Measurements from ENCODE around the gene TM9SF4. TPM values are rescaled to one million over a fixed set of nuclear protein-coding genes. Genes with fewer than 3 reads are reported as not detected.

The TM9SF4 gene
- total RNA-seq, 1 experiment from 2014 or later: 67.8 TPM

DNA sequence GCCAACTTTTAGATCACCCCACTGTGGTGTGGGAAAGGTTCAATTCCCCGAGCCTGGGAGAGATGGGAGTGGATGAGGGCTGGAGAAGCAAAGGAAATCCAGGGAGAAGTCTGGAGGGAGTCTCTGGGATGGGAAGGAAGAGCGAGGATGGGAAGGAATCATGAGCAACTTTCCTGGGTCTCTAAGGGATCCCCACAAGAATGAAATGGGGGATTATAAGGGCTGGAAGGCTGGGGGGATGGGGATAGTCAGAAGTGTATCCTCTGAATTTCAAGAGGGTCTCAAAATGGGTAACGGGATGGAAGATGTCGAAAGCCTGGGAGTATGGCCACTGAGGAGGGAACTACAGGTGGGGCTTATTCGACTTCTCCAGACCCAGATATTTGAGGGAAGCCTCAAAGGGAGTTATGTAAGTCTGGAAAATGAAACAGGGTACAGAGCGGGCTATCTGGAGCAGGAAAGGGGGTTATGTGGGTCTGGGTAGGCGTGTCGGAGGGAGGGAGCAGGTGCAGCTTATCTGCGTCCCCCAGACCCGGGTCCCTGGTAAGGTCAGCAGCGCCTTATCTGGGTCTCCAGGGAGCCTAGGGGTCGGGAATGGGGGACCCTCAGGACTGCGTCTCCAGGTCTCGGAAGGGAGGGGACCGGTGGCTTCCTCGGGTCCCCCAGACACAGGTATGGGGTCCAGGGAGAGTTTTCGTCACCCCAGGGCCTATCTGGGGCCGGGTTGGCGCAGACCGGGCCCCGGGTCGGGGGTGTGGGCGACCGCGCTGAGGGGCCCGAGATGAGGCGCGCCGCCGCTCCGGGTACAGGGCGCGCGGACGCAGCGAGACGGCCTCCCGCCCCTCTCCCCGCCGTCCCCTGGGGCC lies 97.5 kb downstream of the TM9SF4 start:
- no peak for DNase-seq
- Histone ChIP-seq H3K4me1 (replicated peaks; ENCODE audit: insufficient read depth) (peaks cover 41% of the 10 kb centered on the region), H3K4me2 (peak overlapping the region; percentile 99), H2AFZ (peak overlapping the region; percentile 94), H4K20me1 (ENCODE audit: insufficient read depth) (peaks cover 25% of the 10 kb centered on the region), H3F3A (ENCODE audit: insufficient read depth, low read depth) (peaks cover 15% of the 10 kb centered on the region; the same call in 1 of the 2 replicates), H3K27me3 (ENCODE audit: insufficient read depth, low read depth) (no peaks in the 10 kb centered on the region), H3K9me2 (ENCODE audit: insufficient read depth) (no peaks in the 10 kb centered on the region), H3K27ac (peak overlapping the region; percentile 35; the same call in 1 of the 2 replicates), H3K36me3 (ENCODE audit: low read depth) (peaks cover 7% of the 10 kb centered on the region; the same call in 1 of the 2 replicates), H3K4me3 (peak overlapping the region; percentile 95), H3K79me2 (ENCODE audit: low read depth) (peaks cover 76% of the 10 kb centered on the region), H3K9me3 (ENCODE audit: insufficient read depth, low read depth) (no peaks in the 10 kb centered on the region)
- TF ChIP-seq, protein P1, sequence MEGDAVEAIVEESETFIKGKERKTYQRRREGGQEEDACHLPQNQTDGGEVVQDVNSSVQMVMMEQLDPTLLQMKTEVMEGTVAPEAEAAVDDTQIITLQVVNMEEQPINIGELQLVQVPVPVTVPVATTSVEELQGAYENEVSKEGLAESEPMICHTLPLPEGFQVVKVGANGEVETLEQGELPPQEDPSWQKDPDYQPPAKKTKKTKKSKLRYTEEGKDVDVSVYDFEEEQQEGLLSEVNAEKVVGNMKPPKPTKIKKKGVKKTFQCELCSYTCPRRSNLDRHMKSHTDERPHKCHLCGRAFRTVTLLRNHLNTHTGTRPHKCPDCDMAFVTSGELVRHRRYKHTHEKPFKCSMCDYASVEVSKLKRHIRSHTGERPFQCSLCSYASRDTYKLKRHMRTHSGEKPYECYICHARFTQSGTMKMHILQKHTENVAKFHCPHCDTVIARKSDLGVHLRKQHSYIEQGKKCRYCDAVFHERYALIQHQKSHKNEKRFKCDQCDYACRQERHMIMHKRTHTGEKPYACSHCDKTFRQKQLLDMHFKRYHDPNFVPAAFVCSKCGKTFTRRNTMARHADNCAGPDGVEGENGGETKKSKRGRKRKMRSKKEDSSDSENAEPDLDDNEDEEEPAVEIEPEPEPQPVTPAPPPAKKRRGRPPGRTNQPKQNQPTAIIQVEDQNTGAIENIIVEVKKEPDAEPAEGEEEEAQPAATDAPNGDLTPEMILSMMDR (conservative IDR thresholded peaks at IDR 0.05): no peak
- no peak for TF ChIP-seq EZH2 (IDR thresholded peaks at IDR 0.05; ENCODE audit: low read depth)
- BruUV-seq (replicated peaks): no TSS peak
- CTCF ChIA-PET: no interaction called here
- POLR2A ChIA-PET (ENCODE audit: unreplicated experiment): no interaction called here
- intact Hi-C loops (cut with micrococcal nuclease; ENCODE audit: unreplicated experiment): loop anchor here (2.0 to 5.0 kb wide), 3 partner anchors 70 to 152 kb away; partner anchors contain the start of genes ASXL1 and KIF3B

DNA sequence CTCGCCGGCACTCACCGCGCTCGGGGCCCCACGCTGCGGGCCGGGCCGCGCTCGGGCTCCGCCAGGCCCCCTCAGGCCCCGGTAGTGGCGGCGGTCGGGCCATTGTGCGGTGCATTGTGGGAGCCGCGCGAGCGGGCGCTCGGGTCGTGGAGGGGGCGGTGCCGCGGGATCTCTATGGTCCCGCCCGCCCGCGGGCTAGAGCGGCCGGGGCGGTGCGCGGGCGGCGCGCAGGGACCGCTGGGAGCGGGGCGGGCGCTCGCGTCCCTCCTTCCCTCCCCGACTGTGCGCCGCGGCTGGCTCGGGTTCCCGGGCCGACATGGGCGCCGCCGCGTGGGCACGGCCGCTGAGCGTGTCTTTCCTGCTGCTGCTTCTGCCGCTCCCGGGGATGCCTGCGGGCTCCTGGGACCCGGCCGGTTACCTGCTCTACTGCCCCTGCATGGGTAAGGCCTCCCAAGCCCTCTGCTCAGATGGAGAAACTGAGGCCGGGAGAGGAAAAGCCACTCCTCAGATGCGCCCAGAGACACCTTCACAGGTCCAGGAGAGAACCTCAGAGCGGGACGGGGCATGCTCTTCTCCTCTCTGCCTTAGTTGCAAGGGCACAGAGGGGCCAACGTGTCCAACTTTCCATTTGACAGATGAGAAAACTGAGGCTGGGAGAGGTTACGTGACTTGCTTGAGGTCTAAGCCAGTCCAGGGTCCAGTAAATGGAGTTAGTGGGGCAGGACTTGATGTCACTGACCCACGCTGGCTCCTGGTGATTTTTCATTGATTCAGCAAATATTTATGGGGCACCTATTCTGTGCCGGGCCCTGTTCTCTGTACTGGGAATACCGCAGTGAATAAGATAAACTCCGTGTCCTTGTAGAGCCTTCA lies 98.3 kb downstream of the TM9SF4 start, which contains the start of the genes PLAGL2 and POFUT1:
PLAGL2 (minus strand) TSS at position 118 of the 873 bp plus-strand sequence. CDS start 5,565 bp downstream, outside the sequence.
POFUT1 (plus strand) TSS at position 255 of the 873 bp plus-strand sequence; CDS start at position 317, 62 bp downstream.
- Histone ChIP-seq H3K4me2 (peak within 1 kb of the TSS; percentile 99), H3K27me3 (ENCODE audit: insufficient read depth, low read depth) (no peaks in the 10 kb centered on the region), H3K9me2 (ENCODE audit: insufficient read depth) (no peaks in the 10 kb centered on the region), H3K9me3 (ENCODE audit: insufficient read depth, low read depth) (no peaks in the 10 kb centered on the region), H3F3A (ENCODE audit: insufficient read depth, low read depth) (peaks cover 15% of the 10 kb centered on the region; the same call in 1 of the 2 replicates), H2AFZ (peak within 1 kb of the TSS; percentile 100), H3K4me3 (peak within 1 kb of the TSS; percentile 95), H3K27ac (peak within 1 kb of the TSS; percentile 35; the same call in 1 of the 2 replicates), H3K79me2 (ENCODE audit: low read depth) (peaks cover 71% of the 10 kb centered on the region), H3K36me3 (ENCODE audit: low read depth) (peaks cover 11% of the 10 kb centered on the region; the same call in 1 of the 2 replicates), H3K4me1 (replicated peaks; ENCODE audit: insufficient read depth) (peaks cover 41% of the 10 kb centered on the region), H4K20me1 (ENCODE audit: insufficient read depth) (peaks cover 23% of the 10 kb centered on the region)
- POLR2A ChIA-PET (ENCODE audit: unreplicated experiment): no interaction called here
- CTCF ChIA-PET: no interaction called here
- intact Hi-C loops (cut with micrococcal nuclease; ENCODE audit: unreplicated experiment): loop anchor here (2.0 to 5.0 kb wide), 3 partner anchors 69 to 151 kb away; partner anchors contain the start of genes ASXL1 and KIF3B
- BruUV-seq (replicated peaks): TSS peak; percentile 65
- peak; percentile 56 to 94 for DNase-seq
- TF ChIP-seq, protein P1 (conservative IDR thresholded peaks at IDR 0.05): no peak; the same call in 1 of the 2 replicates
- TF ChIP-seq EZH2 (IDR thresholded peaks at IDR 0.05; ENCODE audit: low read depth): no peak
